Sciatic nerve (tissue), 2 donors: Measurements from ENCODE around the gene APIP. TPM values are rescaled to one million over a fixed set of nuclear protein-coding genes. Genes with fewer than 3 reads are reported as not detected.
"Not testable (repeated sequence)": the region's sequence is repeated elsewhere in the genome, so short reads cannot be mapped to it uniquely, and the experiment has no call there.

Experiments used
- ATAC-seq: fragments of 200-7000 bp; cut with Tn5 transposase; one replicate; pipeline ENCODE4 v1.9.1; 2020; ENCODE audit warnings: mild to moderate bottlenecking, moderate library complexity
- DNase-seq: peaks from one replicate; pipeline ENCODE4 v3.0.0-alpha.2; 2020; ENCODE audit warnings: low spot score
- intact Hi-C: fragments of 100-400 bp; cut with DNase I; formaldehyde crosslinking; loops from one replicate; pipeline ENCODE4 v1.14.2; 2022
- total RNA-seq: library from RNA; stranded (reverse); fragmentation: NEBNext Ultra II Directional; extraction: Animal tissue kit (Norgen Biotek cat#: 25700); gene quantifications from one replicate; pipeline ENCODE4 v1.2.1, GENCODE V29; 2021
- donor health status: DM: no; HTN: no; CAD: no.
- donor health status: DM: no; HTN: no; CAD: no.

Gene APIP
- total RNA-seq, 1 donor from 2014 or later = 35.4 TPM

- ATAC-seq = no peak
- intact Hi-C loops = no loop called here
Measured at GRCh38 chr11:34897171-34897870, 18.9 kb downstream of the APIP start.

GRCh38 chr11:34896191-34896590 lies 20.0 kb downstream of the APIP start:
- intact Hi-C loops, ATAC-seq, DNase-seq: not testable (repeated sequence)

More at GRCh38 chr11:34897171-34897870, 18.9 kb downstream of the APIP start:
- no peak for DNase-seq

GRCh38 chr11:34893416-34893815 lies 22.8 kb downstream of the APIP start:
- ATAC-seq (no peak), DNase-seq (no peak)
- intact Hi-C loops = no loop called here

- intact Hi-C loops = no loop called here
- DNase-seq (no peak), ATAC-seq (no peak)
Measured at GRCh38 chr11:34891611-34892010, 24.6 kb downstream of the APIP start.

GRCh38 chr11:34890812-34891211 lies 25.4 kb downstream of the APIP start:
- DNase-seq (no peak), ATAC-seq (peak; percentile 51)
- intact Hi-C loops = no loop called here

- DNase-seq (no peak), ATAC-seq (no peak)
- intact Hi-C loops = no loop called here
Measured at GRCh38 chr11:34890089-34890488, 26.1 kb downstream of the APIP start.

GRCh38 chr11:34887260-34887659 lies 28.9 kb downstream of the APIP start:
- intact Hi-C loops = loop anchor here (10.0 kb wide), 1 partner anchor 302 kb away; no protein-coding TSS in a partner anchor
- no peak for ATAC-seq
- DNase-seq = no peak

GRCh38 chr11:34886609-34887008 lies 29.6 kb downstream of the APIP start:
- DNase-seq (no peak), ATAC-seq (no peak)
- intact Hi-C loops = loop anchor here (10.0 kb wide), 1 partner anchor 302 kb away; no protein-coding TSS in a partner anchor

- no peak for ATAC-seq
- intact Hi-C loops = loop anchor here (10.0 kb wide), 1 partner anchor 297 kb away; no protein-coding TSS in a partner anchor
Measured at GRCh38 chr11:34881900-34882299, 34.3 kb downstream of the APIP start.

GRCh38 chr11:34877375-34877975 lies 38.7 kb downstream of the APIP start:
- intact Hi-C loops = no loop called here
- no peak for ATAC-seq
- DNase-seq = no peak

More at GRCh38 chr11:34881900-34882299, 34.3 kb downstream of the APIP start:
- DNase-seq = no peak

GRCh38 chr11:34874202-34874601 lies 42.0 kb downstream of the APIP start:
- ATAC-seq = no peak

GRCh38 chr11:34870548-34871196 lies 45.5 kb downstream of the APIP start:
- intact Hi-C loops = no loop called here
- ATAC-seq (no peak), DNase-seq (no peak)

More at GRCh38 chr11:34874202-34874601, 42.0 kb downstream of the APIP start:
- intact Hi-C loops = no loop called here
- DNase-seq = no peak

GRCh38 chr11:34869425-34869824 lies 46.8 kb downstream of the APIP start:
- no peak for ATAC-seq
- no peak for DNase-seq
- intact Hi-C loops = no loop called here

GRCh38 chr11:34866375-34866774 lies 49.8 kb downstream of the APIP start:
- DNase-seq = no peak
- intact Hi-C loops = no loop called here
- ATAC-seq = peak; percentile 71

GRCh38 chr11:34865261-34865660 lies 50.9 kb downstream of the APIP start:
- DNase-seq = no peak
- intact Hi-C loops = no loop called here
- ATAC-seq = no peak

- ATAC-seq (no peak), DNase-seq (no peak)
- intact Hi-C loops = no loop called here
Measured at GRCh38 chr11:34864424-34864823, 51.8 kb downstream of the APIP start.

GRCh38 chr11:34863048-34863447 lies 53.1 kb downstream of the APIP start:
- DNase-seq (no peak), ATAC-seq (no peak)
- intact Hi-C loops = no loop called here

- intact Hi-C loops = no loop called here
- ATAC-seq (no peak), DNase-seq (no peak)
Measured at GRCh38 chr11:34860518-34860917, 55.7 kb downstream of the APIP start.

- intact Hi-C loops = no loop called here
- ATAC-seq = peak; percentile 24
- no peak for DNase-seq
Measured at GRCh38 chr11:34860034-34860433, 56.1 kb downstream of the APIP start.

GRCh38 chr11:34859496-34859895 lies 56.7 kb downstream of the APIP start:
- no peak for DNase-seq
- ATAC-seq = peak; percentile 41
- intact Hi-C loops = no loop called here
